Measurements from ENCODE around the gene ACSS1.

ACSS1 gene

DNA sequence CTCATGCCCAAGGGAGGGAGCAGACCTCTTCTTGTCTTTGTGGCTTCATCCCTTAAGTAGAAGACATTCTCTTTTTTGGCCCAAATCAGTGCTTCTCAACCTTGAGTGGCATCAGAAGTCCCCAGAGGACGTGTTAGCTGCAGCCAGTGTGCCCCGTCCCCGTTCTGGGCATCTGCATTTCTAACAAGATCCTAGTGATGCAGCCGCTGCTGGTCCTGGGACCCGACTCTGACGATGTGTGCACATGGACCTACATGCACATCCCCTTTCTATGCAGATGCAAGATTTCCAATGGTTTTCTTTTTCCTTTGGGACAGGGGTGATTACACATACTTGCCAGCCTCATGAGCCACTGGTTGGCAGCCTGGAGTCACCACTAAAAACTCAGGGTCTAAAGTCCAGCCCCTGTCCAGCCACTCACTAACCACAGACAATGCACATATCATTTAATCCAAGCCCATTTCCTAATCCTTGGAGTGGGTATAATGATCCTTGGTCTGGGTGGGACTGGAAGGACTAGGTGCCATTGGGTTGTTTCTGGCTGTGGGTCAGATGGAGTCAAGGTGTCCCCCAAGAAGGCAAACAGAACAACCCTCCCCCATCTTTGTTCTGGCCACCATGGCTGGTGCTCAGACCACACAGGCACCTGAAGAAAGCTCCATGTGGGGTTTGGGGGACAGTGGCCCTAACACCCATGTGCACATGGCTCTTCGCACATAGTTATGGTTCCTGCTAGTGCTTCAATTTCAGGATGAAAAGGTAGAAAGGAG lies 6.4 kb downstream of the ACSS1 start:
- H3K27ac ChIP-seq: no peak overlapping the region
- DNase-seq: no peak
- H3K9me3 ChIP-seq (ENCODE audit: severe bottlenecking): no peaks in the 10 kb centered on the region
- no peaks in the 10 kb centered on the region for H3K36me3 ChIP-seq
- no peaks in the 10 kb centered on the region for H3K27me3 ChIP-seq (ENCODE audit: insufficient read depth, low read depth, severe bottlenecking)
- TF ChIP-seq, protein P1, sequence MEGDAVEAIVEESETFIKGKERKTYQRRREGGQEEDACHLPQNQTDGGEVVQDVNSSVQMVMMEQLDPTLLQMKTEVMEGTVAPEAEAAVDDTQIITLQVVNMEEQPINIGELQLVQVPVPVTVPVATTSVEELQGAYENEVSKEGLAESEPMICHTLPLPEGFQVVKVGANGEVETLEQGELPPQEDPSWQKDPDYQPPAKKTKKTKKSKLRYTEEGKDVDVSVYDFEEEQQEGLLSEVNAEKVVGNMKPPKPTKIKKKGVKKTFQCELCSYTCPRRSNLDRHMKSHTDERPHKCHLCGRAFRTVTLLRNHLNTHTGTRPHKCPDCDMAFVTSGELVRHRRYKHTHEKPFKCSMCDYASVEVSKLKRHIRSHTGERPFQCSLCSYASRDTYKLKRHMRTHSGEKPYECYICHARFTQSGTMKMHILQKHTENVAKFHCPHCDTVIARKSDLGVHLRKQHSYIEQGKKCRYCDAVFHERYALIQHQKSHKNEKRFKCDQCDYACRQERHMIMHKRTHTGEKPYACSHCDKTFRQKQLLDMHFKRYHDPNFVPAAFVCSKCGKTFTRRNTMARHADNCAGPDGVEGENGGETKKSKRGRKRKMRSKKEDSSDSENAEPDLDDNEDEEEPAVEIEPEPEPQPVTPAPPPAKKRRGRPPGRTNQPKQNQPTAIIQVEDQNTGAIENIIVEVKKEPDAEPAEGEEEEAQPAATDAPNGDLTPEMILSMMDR (IDR thresholded peaks at IDR 0.05; ENCODE audit: low read depth, low read length): no peak
- no peak overlapping the region for H3K4me3 ChIP-seq (ENCODE audit: low read depth, low read length)

- DNase-seq: no peak
- no peak overlapping the region for H3K27ac ChIP-seq
- H3K4me3 ChIP-seq (ENCODE audit: low read depth, low read length): no peak overlapping the region
- H3K9me3 ChIP-seq (ENCODE audit: severe bottlenecking): no peaks in the 10 kb centered on the region
- H3K36me3 ChIP-seq: no peaks in the 10 kb centered on the region
- H3K27me3 ChIP-seq (ENCODE audit: insufficient read depth, low read depth, severe bottlenecking): no peaks in the 10 kb centered on the region
- TF ChIP-seq, protein P1 (IDR thresholded peaks at IDR 0.05; ENCODE audit: low read depth, low read length): no peak
Measured at GRCh38 chr20:25050501-25051350, 7.2 kb downstream of the ACSS1 start.

DNA sequence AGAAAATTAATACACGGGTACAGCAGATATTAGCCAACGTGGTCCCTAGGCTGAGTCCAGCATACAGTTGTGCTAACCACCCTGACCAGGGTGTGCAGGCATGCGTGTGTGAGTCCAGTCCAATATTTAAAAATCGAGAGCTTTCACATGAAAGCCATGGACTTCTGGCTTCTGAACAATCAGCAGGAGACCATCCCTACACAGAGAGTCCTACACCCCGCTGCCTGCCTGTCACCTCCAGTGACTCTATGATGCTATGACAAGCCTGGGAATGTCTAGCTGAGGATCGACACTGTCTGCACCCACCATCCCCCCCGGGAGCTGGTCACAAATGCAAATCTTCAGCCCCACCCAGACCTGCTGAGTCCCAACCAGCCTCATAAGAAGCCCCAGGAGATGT lies 7.9 kb downstream of the ACSS1 start:
- Histone ChIP-seq H3K4me3 (ENCODE audit: low read depth, low read length) (no peak overlapping the region), H3K9me3 (ENCODE audit: severe bottlenecking) (no peaks in the 10 kb centered on the region), H3K27me3 (ENCODE audit: insufficient read depth, low read depth, severe bottlenecking) (no peaks in the 10 kb centered on the region), H3K36me3 (no peaks in the 10 kb centered on the region), H3K27ac (no peak overlapping the region)
- TF ChIP-seq, protein P1 (IDR thresholded peaks at IDR 0.05; ENCODE audit: low read depth, low read length): no peak
- no peak for DNase-seq

- Histone ChIP-seq H3K36me3 (no peaks in the 10 kb centered on the region), H3K27me3 (ENCODE audit: insufficient read depth, low read depth, severe bottlenecking) (no peaks in the 10 kb centered on the region), H3K27ac (no peak overlapping the region), H3K4me3 (ENCODE audit: low read depth, low read length) (no peak overlapping the region), H3K9me3 (ENCODE audit: severe bottlenecking) (no peaks in the 10 kb centered on the region)
- DNase-seq: no peak
- TF ChIP-seq, protein P1 (IDR thresholded peaks at IDR 0.05; ENCODE audit: low read depth, low read length): no peak
Measured at GRCh38 chr20:25049261-25050060, 8.5 kb downstream of the ACSS1 start.

DNA sequence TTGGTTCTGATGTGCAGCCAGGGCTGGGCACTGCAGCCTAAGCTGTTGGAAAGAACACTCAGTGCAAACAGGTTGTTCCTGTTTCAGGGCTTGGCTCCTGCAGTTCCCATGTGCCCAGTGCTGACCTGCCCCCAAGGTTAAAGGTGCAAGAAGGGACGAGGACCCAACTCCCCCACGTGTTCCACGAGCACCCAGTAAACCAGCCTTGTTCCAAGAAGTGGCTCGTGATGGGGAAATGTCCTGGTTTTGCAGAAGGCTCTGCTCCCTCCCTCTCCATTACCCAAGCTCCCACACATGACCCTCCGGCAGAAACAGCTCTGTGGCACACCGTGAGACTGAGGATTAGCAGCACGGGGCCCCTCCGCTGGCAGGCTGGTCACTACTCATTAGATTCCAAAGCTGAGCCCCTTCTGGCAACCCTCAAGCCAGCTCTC lies 9.4 kb downstream of the ACSS1 start:
- DNase-seq: peak; percentile 48
- Histone ChIP-seq H3K27me3 (ENCODE audit: insufficient read depth, low read depth, severe bottlenecking) (no peaks in the 10 kb centered on the region), H3K4me3 (ENCODE audit: low read depth, low read length) (no peak overlapping the region), H3K27ac (no peak overlapping the region), H3K36me3 (no peaks in the 10 kb centered on the region), H3K9me3 (ENCODE audit: severe bottlenecking) (no peaks in the 10 kb centered on the region)
- TF ChIP-seq, protein P1 (IDR thresholded peaks at IDR 0.05; ENCODE audit: low read depth, low read length): no peak

Measured in WERI-Rb-1 (cell line).